ENCODE data around the gene GSG1. TPM values are rescaled to one million over a fixed set of nuclear protein-coding genes. Genes with fewer than 3 reads are reported as not detected.

GSG1 gene
- total RNA-seq, 1 experiment from 2014 or later = not detected

DNA sequence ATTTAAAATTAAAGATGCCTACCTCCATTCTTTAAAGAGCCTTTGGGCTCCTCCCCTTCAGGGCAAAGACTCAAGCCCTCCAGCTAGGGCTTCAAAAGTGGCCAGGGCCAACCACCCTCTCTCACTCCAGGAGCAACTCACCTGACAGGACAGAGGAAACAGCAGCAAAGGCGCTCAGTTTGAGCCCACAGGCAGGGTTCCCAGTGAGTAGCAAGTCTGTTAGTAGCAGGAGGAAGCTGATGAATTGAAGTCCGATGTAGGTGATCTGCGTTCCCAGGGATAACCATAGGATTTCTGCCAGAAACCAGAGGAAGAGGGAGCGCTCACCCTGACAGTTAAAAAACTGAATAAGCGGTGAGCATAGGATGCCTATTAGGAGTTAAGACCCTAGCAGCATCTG is 15.7 kb downstream of the GSG1 start (continued):
- TF ChIP-seq ELF1 (IDR thresholded peaks at IDR 0.05; ENCODE audit: borderline replicate concordance, low read depth) = no peak
- TF ChIP-seq, protein P1, sequence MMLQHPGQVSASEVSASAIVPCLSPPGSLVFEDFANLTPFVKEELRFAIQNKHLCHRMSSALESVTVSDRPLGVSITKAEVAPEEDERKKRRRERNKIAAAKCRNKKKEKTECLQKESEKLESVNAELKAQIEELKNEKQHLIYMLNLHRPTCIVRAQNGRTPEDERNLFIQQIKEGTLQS (IDR thresholded peaks at IDR 0.05) = no peak

DNA sequence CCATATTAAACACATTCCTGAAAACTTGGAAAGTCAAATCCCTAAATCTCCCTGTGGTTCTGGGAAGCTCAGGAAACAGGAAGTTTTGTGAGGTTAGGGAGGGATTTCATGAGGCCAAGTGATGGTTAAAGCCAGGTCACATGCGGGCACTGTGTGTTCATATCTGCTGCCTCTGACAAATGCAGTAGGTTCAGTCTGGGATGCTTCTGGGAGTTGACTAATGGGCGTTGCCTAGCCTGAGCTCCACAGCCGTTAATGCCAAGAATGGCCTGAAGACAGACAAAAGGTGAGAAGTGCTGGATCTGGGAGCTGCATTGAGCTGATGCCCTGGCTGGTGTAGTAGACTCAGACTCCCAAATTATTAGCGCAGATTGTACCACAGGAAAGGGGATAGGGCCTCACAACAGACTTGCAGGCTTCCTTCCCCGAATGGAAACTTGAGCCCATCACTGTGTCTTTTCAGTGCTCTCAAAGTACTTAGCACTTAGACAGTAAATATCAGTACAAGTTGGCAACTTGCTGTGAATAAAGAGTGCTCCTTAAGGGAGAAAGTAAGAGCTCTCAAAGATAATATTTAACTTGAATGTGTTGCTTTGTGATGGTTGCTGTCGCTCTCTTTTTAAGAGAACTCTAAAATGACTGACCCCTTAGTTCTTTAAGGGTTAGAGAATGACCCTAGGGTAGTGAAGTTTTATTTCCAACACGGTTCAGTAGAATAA is 17.3 kb downstream of the GSG1 start:
- Histone ChIP-seq H3K4me2 (ENCODE audit: low read length) (no peak overlapping the region), H3K9ac (ENCODE audit: low read length) (no peak overlapping the region), H3K4me3 (replicated peaks in 1 of 2; ENCODE audit: low read depth in 1 of 2, low read length in 2 of 2) (no peak overlapping the region), H3K79me2 (ENCODE audit: insufficient read depth, low read length) (no peaks in the 10 kb centered on the region), H3K9me3 (ENCODE audit: control insufficient read depth in 1 of 2, insufficient read depth in 1 of 2, low read depth in 1 of 2, low read length in 2 of 2) (no peaks in the 10 kb centered on the region), H3K36me3 (ENCODE audit: control insufficient read depth in 1 of 2, insufficient read depth in 2 of 2, low read length in 2 of 2) (no peaks in the 10 kb centered on the region), H3K27ac (ENCODE audit: low read depth, low read length) (no peak overlapping the region), H4K20me1 (ENCODE audit: insufficient read depth) (no peaks in the 10 kb centered on the region), H3K9me2 (ENCODE audit: insufficient read depth) (no peaks in the 10 kb centered on the region), H3K4me1 (ENCODE audit: control insufficient read depth in 1 of 2, insufficient read depth in 2 of 2, low read length in 2 of 2) (no peaks in the 10 kb centered on the region), H2AFZ (ENCODE audit: low read depth, low read length, poor library complexity, severe bottlenecking) (no peak overlapping the region), H3K27me3 (ENCODE audit: insufficient read depth, low read length) (no peaks in the 10 kb centered on the region)
- TF ChIP-seq, protein P1 (IDR thresholded peaks at IDR 0.05) = no peak
- TF ChIP-seq EGR1 (IDR thresholded peaks at IDR 0.05; ENCODE audit: low read depth) (no peak), EZH2phosphoT487 (IDR thresholded peaks at IDR 0.05; ENCODE audit: borderline replicate concordance) (no peak), SRF (IDR thresholded peaks at IDR 0.05; ENCODE audit: low read depth) (no peak), CEBPB (IDR thresholded peaks at IDR 0.05; ENCODE audit: low read depth) (no peak), JUND (IDR thresholded peaks at IDR 0.05) (no peak), SP1 (IDR thresholded peaks at IDR 0.05; ENCODE audit: low read depth) (no peak), ZNF274 (IDR thresholded peaks at IDR 0.05; ENCODE audit: low read depth, low read length) (no peak)
- TF ChIP-seq, protein P2, sequence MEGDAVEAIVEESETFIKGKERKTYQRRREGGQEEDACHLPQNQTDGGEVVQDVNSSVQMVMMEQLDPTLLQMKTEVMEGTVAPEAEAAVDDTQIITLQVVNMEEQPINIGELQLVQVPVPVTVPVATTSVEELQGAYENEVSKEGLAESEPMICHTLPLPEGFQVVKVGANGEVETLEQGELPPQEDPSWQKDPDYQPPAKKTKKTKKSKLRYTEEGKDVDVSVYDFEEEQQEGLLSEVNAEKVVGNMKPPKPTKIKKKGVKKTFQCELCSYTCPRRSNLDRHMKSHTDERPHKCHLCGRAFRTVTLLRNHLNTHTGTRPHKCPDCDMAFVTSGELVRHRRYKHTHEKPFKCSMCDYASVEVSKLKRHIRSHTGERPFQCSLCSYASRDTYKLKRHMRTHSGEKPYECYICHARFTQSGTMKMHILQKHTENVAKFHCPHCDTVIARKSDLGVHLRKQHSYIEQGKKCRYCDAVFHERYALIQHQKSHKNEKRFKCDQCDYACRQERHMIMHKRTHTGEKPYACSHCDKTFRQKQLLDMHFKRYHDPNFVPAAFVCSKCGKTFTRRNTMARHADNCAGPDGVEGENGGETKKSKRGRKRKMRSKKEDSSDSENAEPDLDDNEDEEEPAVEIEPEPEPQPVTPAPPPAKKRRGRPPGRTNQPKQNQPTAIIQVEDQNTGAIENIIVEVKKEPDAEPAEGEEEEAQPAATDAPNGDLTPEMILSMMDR (IDR thresholded peaks at IDR 0.05 in 2 of 3, conservative IDR thresholded peaks at IDR 0.05 in 1 of 3; ENCODE audit: borderline replicate concordance in 1 of 3, insufficient read depth in 1 of 3, low read depth in 2 of 3, low read length in 2 of 3) = no peak
- TF ChIP-seq, protein P3, sequence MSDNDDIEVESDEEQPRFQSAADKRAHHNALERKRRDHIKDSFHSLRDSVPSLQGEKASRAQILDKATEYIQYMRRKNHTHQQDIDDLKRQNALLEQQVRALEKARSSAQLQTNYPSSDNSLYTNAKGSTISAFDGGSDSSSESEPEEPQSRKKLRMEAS (IDR thresholded peaks at IDR 0.05) = no peak
- no peak for DNase-seq (ENCODE audit: low read depth, low spot score)
- no TSS peak for BruUV-seq (replicated peaks)
- CTCF ChIA-PET = no interaction called here
- RAD21 ChIA-PET (ENCODE audit: low non-redundant PET in 1 of 2, low total read pairs in 2 of 2, uncharacterized antibody in 2 of 2, unreplicated experiment in 2 of 2) = interaction anchor here in 1 of 2 experiments (0.8 kb wide), 1 partner anchor 21 kb away, joined by 3 read pairs; no protein-coding TSS in a partner anchor
- POLR2A ChIA-PET = no interaction called here
- intact Hi-C loops (cut with micrococcal nuclease) = no loop called here
- ATAC-seq = no peak
